GM19099 (cell line): ENCODE results near the gene FHDC1.

Experiments used
- POLR2A ChIP-seq: IDR thresholded peaks from 3 replicates; pipeline ENCODE4 v1.6.1; 2011; ENCODE audit warnings: low read depth; ENCODE audit not compliant: insufficient read length; ENCODE audit errors: extremely low read depth

FHDC1 gene

GRCh38 chr4:152964335-152964734 is 28.2 kb downstream of the FHDC1 start:
- TF ChIP-seq POLR2A, result no peak

GRCh38 chr4:152965611-152966010 is 29.5 kb downstream of the FHDC1 start:
- no peak for TF ChIP-seq POLR2A

- no peak for TF ChIP-seq POLR2A
Observed at GRCh38 chr4:152967907-152968306, 31.8 kb downstream of the FHDC1 start.

GRCh38 chr4:152968806-152969394 is 32.8 kb downstream of the FHDC1 start:
- no peak for TF ChIP-seq POLR2A

- TF ChIP-seq POLR2A, result no peak
Observed at GRCh38 chr4:152970102-152970820, 34.1 kb downstream of the FHDC1 start.

GRCh38 chr4:152971053-152971452 is 34.9 kb downstream of the FHDC1 start:
- no peak for TF ChIP-seq POLR2A

- no peak for TF ChIP-seq POLR2A
Observed at GRCh38 chr4:152972821-152973628, 36.9 kb downstream of the FHDC1 start.

- no peak for TF ChIP-seq POLR2A
Observed at GRCh38 chr4:152973629-152974467, 37.7 kb downstream of the FHDC1 start.

- no peak for TF ChIP-seq POLR2A
Observed at GRCh38 chr4:152974468-152975379, 38.6 kb downstream of the FHDC1 start.

GRCh38 chr4:152975380-152976211 is 39.5 kb downstream of the FHDC1 start:
- no peak for TF ChIP-seq POLR2A

- no peak for TF ChIP-seq POLR2A
Observed at GRCh38 chr4:152976212-152976761, 40.2 kb downstream of the FHDC1 start.

GRCh38 chr4:152979731-152980330 is 43.7 kb downstream of the FHDC1 start:
- TF ChIP-seq POLR2A, result no peak
